WTC11 (cell line): ENCODE data around the gene CRTC3. TPM values are rescaled to one million over a fixed set of nuclear protein-coding genes. Genes with fewer than 3 reads are reported as not detected.
"Not testable (repeated sequence)": the region's sequence is repeated elsewhere in the genome, so short reads cannot be mapped to it uniquely, and the experiment has no call there.

ENCODE experiments used
- ATAC-seq: fragments of 200-7000 bp; cut with Tn5 transposase; 2 replicates; pipeline ENCODE4 v1.10.0; 2021; ENCODE audit warnings: mild to moderate bottlenecking, moderate library complexity
- CTCF ChIA-PET: fragments of 300-600 bp; sonication (Branson Sonifier 250); formaldehyde crosslinking; loops from one replicate; lab custom pipeline; 2021; ENCODE audit warnings: antibody characterized with exemption; lab: Charles Lee
- POLR2A ChIA-PET: fragments of 350-600 bp; sonication (Branson Sonifier 250); formaldehyde crosslinking; loops from one replicate; lab custom pipeline; 2021; ENCODE audit warnings: antibody characterized with exemption; lab: Charles Lee
- DNase-seq: peaks from one replicate; pipeline ENCODE4 v3.0.0; 2021; ENCODE audit warnings: low spot score
- H3K27ac Mint-ChIP-seq: 2 replicates; pipeline ENCODE4 v1.8.0; 2021; ENCODE audit warnings: mixed read lengths
- H3K27me3 Mint-ChIP-seq: 2 replicates; pipeline ENCODE4 v1.8.0; 2021; ENCODE audit warnings: low read depth, mild to moderate bottlenecking, moderate library complexity, mixed read lengths
- H3K36me3 Mint-ChIP-seq: 2 replicates; pipeline ENCODE4 v1.8.0; 2021; ENCODE audit warnings: mixed read lengths
- H3K4me1 Mint-ChIP-seq: 2 replicates; pipeline ENCODE4 v1.8.0; 2022; ENCODE audit warnings: mixed read lengths
- H3K4me3 Mint-ChIP-seq: 2 replicates; pipeline ENCODE4 v1.8.0; 2021; ENCODE audit warnings: mild to moderate bottlenecking, moderate library complexity, mixed read lengths
- H3K9me3 Mint-ChIP-seq: 2 replicates; pipeline ENCODE4 v1.8.0; 2021; ENCODE audit warnings: mixed read lengths
- AFF4 ChIP-seq: sonication (generic); formaldehyde crosslinking; IDR thresholded peaks from 2 replicates; pipeline ENCODE4 v1.8.1; 2023; ENCODE audit warnings: mild to moderate bottlenecking, missing genetic modification reagents, borderline replicate concordance
- AR ChIP-seq: fragments of 250-450 bp; sonication (Bioruptor Pico); IDR thresholded peaks from 2 replicates; pipeline ENCODE4 v1.9.0; 2021; ENCODE audit warnings: mild to moderate bottlenecking
- ATF1 ChIP-seq: sonication (generic); formaldehyde crosslinking; IDR thresholded peaks from 2 replicates; pipeline ENCODE4 v1.8.1; 2023; ENCODE audit warnings: mild to moderate bottlenecking, moderate library complexity, missing genetic modification reagents
- CREB1 ChIP-seq: sonication (generic); formaldehyde crosslinking; IDR thresholded peaks from 2 replicates; pipeline ENCODE4 v1.8.0; 2023; ENCODE audit warnings: mild to moderate bottlenecking, missing genetic modification reagents
- ELF4 ChIP-seq: sonication (generic); formaldehyde crosslinking; IDR thresholded peaks from 2 replicates; pipeline ENCODE4 v1.8.1; 2022; ENCODE audit warnings: low read depth, mild to moderate bottlenecking, moderate library complexity, missing genetic modification reagents
- EMX1 ChIP-seq: fragments of 250-450 bp; sonication (Bioruptor Pico); IDR thresholded peaks from 2 replicates; pipeline ENCODE4 v1.8.0; 2021; ENCODE audit warnings: mild to moderate bottlenecking
- FOXK1 ChIP-seq: sonication (generic); formaldehyde crosslinking; IDR thresholded peaks from 2 replicates; pipeline ENCODE4 v1.8.0; 2022; ENCODE audit warnings: mild to moderate bottlenecking, moderate library complexity, missing genetic modification reagents
- HMGA2 ChIP-seq: fragments of 250-450 bp; sonication (Bioruptor Pico); IDR thresholded peaks from 2 replicates; pipeline ENCODE4 v1.4.0; 2021; ENCODE audit warnings: mild to moderate bottlenecking, moderate library complexity
- IRF2 ChIP-seq: sonication (generic); formaldehyde crosslinking; IDR thresholded peaks from 2 replicates; pipeline ENCODE4 v1.8.0; 2022; ENCODE audit warnings: low read depth, missing genetic modification reagents, borderline replicate concordance
- JUN ChIP-seq: sonication (generic); formaldehyde crosslinking; IDR thresholded peaks from 2 replicates; pipeline ENCODE4 v1.8.0; 2023; ENCODE audit warnings: mild to moderate bottlenecking, missing genetic modification reagents
- NFATC4 ChIP-seq: fragments of 250-450 bp; sonication (Bioruptor Pico); IDR thresholded peaks from 2 replicates; pipeline ENCODE4 v1.9.0; 2021; ENCODE audit warnings: mild to moderate bottlenecking
- SMAD3 ChIP-seq: sonication (generic); formaldehyde crosslinking; IDR thresholded peaks from 2 replicates; pipeline ENCODE4 v1.8.0; 2022; ENCODE audit warnings: missing genetic modification reagents, mild to moderate bottlenecking, borderline replicate concordance
- SOX15 ChIP-seq: fragments of 250-450 bp; sonication (Bioruptor Pico); IDR thresholded peaks from 2 replicates; pipeline ENCODE4 v1.9.0; 2021; ENCODE audit warnings: mild to moderate bottlenecking
- TEAD1 ChIP-seq: sonication (generic); formaldehyde crosslinking; IDR thresholded peaks from 2 replicates; pipeline ENCODE4 v1.8.0; 2022; ENCODE audit warnings: mild to moderate bottlenecking, missing genetic modification reagents
- TP53 ChIP-seq: sonication (generic); formaldehyde crosslinking; IDR thresholded peaks from 2 replicates; pipeline ENCODE4 v1.8.1; 2023; ENCODE audit warnings: mild to moderate bottlenecking, missing genetic modification reagents
- ZBTB21 ChIP-seq: sonication (generic); formaldehyde crosslinking; IDR thresholded peaks from 2 replicates; pipeline ENCODE4 v1.8.1; 2023; ENCODE audit warnings: mild to moderate bottlenecking, missing genetic modification reagents, borderline replicate concordance
- ZMAT4 ChIP-seq: fragments of 250-450 bp; sonication (Bioruptor Pico); IDR thresholded peaks from 2 replicates; pipeline ENCODE4 v1.9.0; 2021; ENCODE audit warnings: mild to moderate bottlenecking
- ZNF121 ChIP-seq: sonication (generic); formaldehyde crosslinking; IDR thresholded peaks from 2 replicates; pipeline ENCODE4 v1.8.0; 2023; ENCODE audit warnings: missing genetic modification reagents
- ZNF416 ChIP-seq: fragments of 250-450 bp; sonication (Bioruptor Pico); IDR thresholded peaks from 2 replicates; pipeline ENCODE4 v1.9.0; 2021; ENCODE audit warnings: mild to moderate bottlenecking, inconsistent platforms
- ZNF423 ChIP-seq: fragments of 250-450 bp; sonication (Bioruptor Pico); IDR thresholded peaks from 2 replicates; pipeline ENCODE4 v2.1.2; 2022; ENCODE audit warnings: mild to moderate bottlenecking, moderate library complexity
- ZNF671 ChIP-seq: fragments of 250-450 bp; sonication (Bioruptor Pico); IDR thresholded peaks from 2 replicates; pipeline ENCODE4 v1.8.0; 2021; ENCODE audit warnings: mild to moderate bottlenecking
- total RNA-seq: library from RNA; stranded (reverse); gene quantifications from 3 replicates; pipeline ENCODE4 v1.2.3, GENCODE V29; 2021
- TF ChIP-seq, protein P1 (sequence below): sonication (generic); formaldehyde crosslinking; IDR thresholded peaks from 2 replicates; pipeline ENCODE4 v1.8.1; 2023; ENCODE audit warnings: mild to moderate bottlenecking, missing genetic modification reagents, moderate library complexity

CRTC3 gene
- total RNA-seq, 1 experiment from 2014 or later, result 8.4 TPM

DNA sequence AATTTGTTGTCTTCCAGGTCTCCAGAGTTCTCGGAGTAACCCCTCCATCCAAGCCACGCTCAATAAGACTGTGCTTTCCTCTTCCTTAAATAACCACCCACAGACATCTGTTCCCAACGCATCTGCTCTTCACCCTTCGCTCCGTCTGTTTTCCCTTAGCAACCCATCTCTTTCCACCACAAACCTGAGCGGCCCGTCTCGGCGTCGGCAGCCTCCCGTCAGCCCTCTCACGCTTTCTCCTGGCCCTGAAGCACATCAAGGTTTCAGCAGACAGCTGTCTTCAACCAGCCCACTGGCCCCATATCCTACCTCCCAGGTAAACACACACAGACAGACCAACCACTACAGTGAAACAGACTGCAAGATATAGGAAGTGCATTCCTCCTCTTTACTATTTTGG lies 99.5 kb downstream of the CRTC3 start:
- 0 out of 2 replicates have a peak, but pooled peaks cover 6% of the 10 kb centered on the region for H3K36me3 Mint-ChIP-seq
- H3K9me3 Mint-ChIP-seq, result no peaks in the 10 kb centered on the region
- ATAC-seq (no peak), DNase-seq (no peak)
- TF ChIP-seq EMX1 (CRISPR knock-in tag) (no peak), CREB1 (CRISPR knock-in tag) (no peak), ZMAT4 (CRISPR knock-in tag) (no peak), ATF1 (CRISPR knock-in tag) (no peak), ZNF416 (CRISPR knock-in tag) (no peak), HMGA2 (CRISPR knock-in tag) (no peak)
- no peaks in the 10 kb centered on the region for H3K4me1 Mint-ChIP-seq
- ChIA-PET POLR2A (no interaction called here), CTCF (interaction anchor here (1.9 kb wide), 1 partner anchor 19 kb away, joined by 6 read pairs; no protein-coding TSS in a partner anchor)
- H3K4me3 Mint-ChIP-seq, result no peak overlapping the region
- H3K27ac Mint-ChIP-seq, result peak overlapping the region; percentile 25; the same call in 1 of the 2 replicates
- H3K27me3 Mint-ChIP-seq, result no peaks in the 10 kb centered on the region

GRCh38 chr15:90633360-90633759 lies 103.6 kb downstream of the CRTC3 start:
- Mint-ChIP-seq H3K9me3 (peaks cover 5% of the 10 kb centered on the region; the same call in 1 of the 2 replicates), H3K4me1 (no peaks in the 10 kb centered on the region), H3K27ac (no peak overlapping the region), H3K4me3 (no peak overlapping the region), H3K36me3 (peaks cover 16% of the 10 kb centered on the region), H3K27me3 (no peaks in the 10 kb centered on the region)
- ATAC-seq (no peak), DNase-seq (no peak)
- TF ChIP-seq TEAD1 (CRISPR knock-in tag) (no peak), ATF1 (CRISPR knock-in tag) (no peak), NFATC4 (CRISPR knock-in tag) (no peak), SMAD3 (CRISPR knock-in tag) (no peak), ZNF423 (no peak), IRF2 (no peak), AFF4 (CRISPR knock-in tag) (no peak), AR (no peak)
- ChIA-PET CTCF (no interaction called here), POLR2A (no interaction called here)

DNA sequence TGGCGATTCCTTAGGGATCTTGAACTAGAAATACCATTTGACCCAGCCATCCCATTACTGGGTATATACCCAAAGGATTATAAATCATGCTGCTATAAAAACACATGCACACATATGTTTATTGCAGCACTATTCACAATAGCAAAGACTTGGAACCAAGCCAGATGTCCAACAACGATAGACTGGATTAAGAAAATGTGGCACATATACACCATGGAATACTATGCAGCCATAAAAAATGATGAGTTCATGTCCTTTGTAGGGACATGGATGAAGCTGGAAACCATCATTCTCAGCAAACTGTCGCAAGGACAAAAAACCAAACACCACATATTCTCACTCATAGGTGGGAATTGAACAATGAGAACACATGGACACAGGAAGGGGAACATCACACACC lies 107.3 kb downstream of the CRTC3 start:
- H3K27me3 Mint-ChIP-seq, H3K4me3 Mint-ChIP-seq, H3K4me1 Mint-ChIP-seq, H3K27ac Mint-ChIP-seq, POLR2A ChIA-PET, ATAC-seq, H3K9me3 Mint-ChIP-seq, DNase-seq: not testable (repeated sequence)
- H3K36me3 Mint-ChIP-seq, result peaks cover 10% of the 10 kb centered on the region
- CTCF ChIA-PET, result interaction anchor here (1.8 kb wide), 1 partner anchor 11 kb away, joined by 15 read pairs; no protein-coding TSS in a partner anchor

- Mint-ChIP-seq H3K4me3 (no peak overlapping the region), H3K27me3 (no peaks in the 10 kb centered on the region), H3K4me1 (peaks cover 2% of the 10 kb centered on the region; the same call in 1 of the 2 replicates)
- DNase-seq, result no peak
- ATAC-seq, result no peak
- POLR2A ChIA-PET, result no interaction called here
- TF ChIP-seq ELF4, result no peak
- TF ChIP-seq SMAD3 (CRISPR knock-in tag), result no peak
- TF ChIP-seq ZNF671 (CRISPR knock-in tag), result no peak
- no peak for TF ChIP-seq TP53 (CRISPR knock-in tag)
- no peak for TF ChIP-seq SOX15
- TF ChIP-seq FOXK1 (CRISPR knock-in tag), result no peak
- no peak for TF ChIP-seq TEAD1 (CRISPR knock-in tag)
- TF ChIP-seq, protein P1, sequence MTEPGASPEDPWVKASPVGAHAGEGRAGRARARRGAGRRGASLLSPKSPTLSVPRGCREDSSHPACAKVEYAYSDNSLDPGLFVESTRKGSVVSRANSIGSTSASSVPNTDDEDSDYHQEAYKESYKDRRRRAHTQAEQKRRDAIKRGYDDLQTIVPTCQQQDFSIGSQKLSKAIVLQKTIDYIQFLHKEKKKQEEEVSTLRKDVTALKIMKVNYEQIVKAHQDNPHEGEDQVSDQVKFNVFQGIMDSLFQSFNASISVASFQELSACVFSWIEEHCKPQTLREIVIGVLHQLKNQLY (CRISPR knock-in tag), result no peak
- no peak for TF ChIP-seq JUN (CRISPR knock-in tag)
- no peak for TF ChIP-seq ZNF121 (CRISPR knock-in tag)
- TF ChIP-seq ZBTB21, result no peak
- TF ChIP-seq, all 79 proteins: peak for 0
- no peak overlapping the region for H3K27ac Mint-ChIP-seq
- peaks cover 11% of the 10 kb centered on the region for H3K36me3 Mint-ChIP-seq
- peaks cover 5% of the 10 kb centered on the region; the same call in 1 of the 2 replicates for H3K9me3 Mint-ChIP-seq
- CTCF ChIA-PET, result interaction anchor here (0.6 to 1.8 kb wide), 3 partner anchors 10 to 263 kb away, joined by 3 to 15 read pairs (median 5); no protein-coding TSS in a partner anchor
Observed at GRCh38 chr15:90637693-90638092, 108.0 kb downstream of the CRTC3 start.
